Fibroblast of peridontal ligament (primary cell): ENCODE measurements around the gene TTC28.
"Not testable (repeated sequence)": the region's sequence is repeated elsewhere in the genome, so short reads cannot be mapped to it uniquely, and the experiment has no call there.

Experiments used
- DNase-seq: peaks from one replicate; pipeline ENCODE4 v3.0.0-alpha.2; 2010; ENCODE audit errors: extremely low read depth

The TTC28 gene

GRCh38 chr22:28604966-28605761, 74.5 kb downstream of the TTC28 start:
- peak; percentile 28 for DNase-seq

GRCh38 chr22:28601915-28602314, 77.7 kb downstream of the TTC28 start:
- no peak for DNase-seq

DNA sequence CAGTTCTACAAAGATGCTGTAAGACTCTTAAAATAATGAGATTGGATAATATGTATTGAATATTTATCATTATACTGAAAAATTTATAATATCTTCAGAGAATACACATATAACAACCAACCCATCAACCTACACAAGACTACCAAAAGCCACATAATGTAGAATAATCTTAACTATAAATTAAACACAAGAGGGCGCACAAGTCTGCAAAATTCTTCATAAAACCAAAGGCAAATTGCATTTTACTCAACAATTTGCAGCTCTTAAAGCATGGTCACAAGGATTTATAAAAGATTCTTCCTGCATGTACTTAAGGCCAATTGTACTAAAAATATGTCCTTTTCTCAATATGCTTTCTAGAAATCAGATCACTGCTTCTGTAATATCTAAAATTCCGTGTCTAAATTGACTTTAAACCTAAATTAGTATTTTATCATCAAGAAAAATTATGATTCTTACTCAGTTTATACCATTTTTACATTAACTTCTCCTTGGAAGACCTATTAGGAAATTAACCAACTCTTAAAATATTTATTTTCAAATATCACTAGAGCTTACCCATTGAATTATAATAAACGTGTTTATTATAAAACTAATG, 79.0 kb downstream of the TTC28 start:
- peak; percentile 88 for DNase-seq

DNA sequence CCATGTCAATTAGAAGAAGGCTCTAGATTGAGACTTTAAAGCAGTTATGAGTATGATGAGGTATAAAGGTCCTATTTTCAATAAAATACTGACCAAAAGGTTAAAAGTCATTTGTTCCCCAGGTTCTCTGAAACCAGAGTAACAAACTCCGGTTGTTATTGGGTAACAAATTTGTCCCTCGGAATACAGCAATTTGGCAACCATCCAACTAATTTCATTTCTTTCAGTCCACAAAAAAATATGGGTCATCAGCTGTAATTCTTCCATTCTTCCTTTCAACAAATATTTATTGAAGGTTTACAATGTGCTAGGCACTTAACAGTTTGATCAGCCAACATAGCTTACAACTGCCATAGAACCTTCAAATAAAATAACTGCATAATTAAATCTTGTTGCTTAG, 79.9 kb downstream of the TTC28 start:
- DNase-seq, result no peak

DNA sequence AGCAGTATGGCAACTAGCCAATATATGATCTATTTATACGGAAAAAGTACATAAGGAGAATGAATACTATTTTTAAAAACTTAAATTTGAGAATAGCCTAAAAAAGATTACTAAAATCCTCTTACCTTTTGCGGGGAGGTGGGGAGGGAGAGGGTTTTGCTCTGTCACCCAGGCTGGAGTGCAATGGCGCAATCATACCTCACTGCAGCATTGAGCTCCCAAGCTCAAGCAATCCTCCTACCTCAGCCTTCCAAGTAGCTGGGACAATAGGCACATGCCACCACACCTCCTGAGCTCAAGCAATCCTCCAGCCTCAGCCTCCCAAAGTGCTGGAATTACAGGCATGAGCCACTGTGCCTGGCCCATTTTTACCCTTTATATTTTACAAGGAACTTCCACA, 82.0 kb downstream of the TTC28 start:
- DNase-seq, result no peak

GRCh38 chr22:28594797-28595462, 84.7 kb downstream of the TTC28 start:
- DNase-seq, result peak; percentile 90

- DNase-seq, result peak; percentile 40
Measured at GRCh38 chr22:28594076-28594796, 85.4 kb downstream of the TTC28 start.

DNA sequence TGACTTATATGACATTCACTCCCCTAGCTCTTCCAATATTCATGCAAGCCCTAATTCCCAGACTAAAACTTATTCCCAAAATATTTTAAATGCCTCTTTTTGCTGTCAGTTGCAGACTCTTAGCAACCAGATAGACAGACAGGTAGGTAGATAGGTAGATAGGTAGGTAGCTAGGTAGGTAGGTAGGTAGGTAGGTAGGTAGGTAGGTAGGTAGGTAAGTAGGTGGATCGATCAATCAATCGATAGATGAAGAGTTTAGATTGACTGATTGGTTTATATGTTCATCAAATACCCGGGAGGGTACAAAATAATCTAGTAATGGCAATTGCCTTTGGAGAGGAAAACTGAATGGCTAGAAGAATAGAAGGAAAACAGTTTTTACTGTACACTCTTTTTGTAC, 86.3 kb downstream of the TTC28 start:
- no peak for DNase-seq

DNA sequence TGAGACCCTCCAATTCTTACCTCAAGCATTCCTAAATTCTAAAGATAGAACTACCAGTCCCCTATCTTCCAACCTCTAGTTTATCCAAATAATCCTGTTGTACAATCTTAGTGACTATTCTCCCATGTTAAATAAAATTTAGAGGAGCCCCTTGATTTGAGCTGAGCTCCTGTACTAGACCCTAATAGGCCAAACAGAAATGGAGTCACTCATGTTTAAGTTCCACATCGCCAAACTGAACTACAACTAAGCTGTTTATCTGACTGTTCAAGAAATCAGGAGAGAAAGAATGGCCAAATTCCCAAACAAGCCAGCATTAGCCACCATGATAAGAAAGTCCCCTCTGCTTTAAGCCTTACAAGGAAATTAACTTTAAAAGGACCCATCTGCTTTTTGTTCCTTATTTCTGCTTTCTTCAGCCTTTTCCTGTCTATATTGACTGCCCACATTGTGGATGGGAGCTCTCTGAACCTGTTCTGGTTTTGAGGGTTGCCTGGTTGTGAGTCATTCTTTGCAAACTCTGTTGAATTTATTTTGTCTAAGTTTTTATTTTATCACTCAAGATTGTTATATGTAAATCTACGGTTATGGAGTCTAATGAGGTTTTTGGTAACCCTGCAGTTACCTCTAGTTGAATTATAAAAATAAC, 90.4 kb downstream of the TTC28 start:
- DNase-seq, result no peak

GRCh38 chr22:28585324-28585723, 94.3 kb downstream of the TTC28 start:
- no peak for DNase-seq

GRCh38 chr22:28582806-28583205, 96.8 kb downstream of the TTC28 start:
- peak; percentile 91 for DNase-seq

GRCh38 chr22:28581016-28581415, 98.6 kb downstream of the TTC28 start:
- no peak for DNase-seq

DNA sequence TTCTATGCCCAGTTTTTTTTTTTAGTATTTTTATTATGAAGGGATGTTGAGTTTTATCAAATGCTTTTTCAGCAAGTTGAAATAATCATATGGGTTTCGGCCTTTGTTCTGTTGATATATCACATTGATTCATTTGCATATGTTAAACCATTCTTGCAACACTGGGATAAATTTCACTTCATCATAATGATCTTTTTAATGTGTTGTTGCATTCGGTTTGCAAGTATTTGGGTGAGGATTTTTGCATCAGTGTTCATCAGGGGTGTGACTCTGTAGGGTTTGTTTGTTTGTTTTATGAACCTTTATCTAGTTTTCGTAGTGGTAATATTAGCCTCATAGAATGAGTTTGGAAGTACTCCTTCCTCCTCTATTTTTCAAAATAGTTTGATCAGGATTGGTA, 103.5 kb downstream of the TTC28 start:
- no peak for DNase-seq

DNA sequence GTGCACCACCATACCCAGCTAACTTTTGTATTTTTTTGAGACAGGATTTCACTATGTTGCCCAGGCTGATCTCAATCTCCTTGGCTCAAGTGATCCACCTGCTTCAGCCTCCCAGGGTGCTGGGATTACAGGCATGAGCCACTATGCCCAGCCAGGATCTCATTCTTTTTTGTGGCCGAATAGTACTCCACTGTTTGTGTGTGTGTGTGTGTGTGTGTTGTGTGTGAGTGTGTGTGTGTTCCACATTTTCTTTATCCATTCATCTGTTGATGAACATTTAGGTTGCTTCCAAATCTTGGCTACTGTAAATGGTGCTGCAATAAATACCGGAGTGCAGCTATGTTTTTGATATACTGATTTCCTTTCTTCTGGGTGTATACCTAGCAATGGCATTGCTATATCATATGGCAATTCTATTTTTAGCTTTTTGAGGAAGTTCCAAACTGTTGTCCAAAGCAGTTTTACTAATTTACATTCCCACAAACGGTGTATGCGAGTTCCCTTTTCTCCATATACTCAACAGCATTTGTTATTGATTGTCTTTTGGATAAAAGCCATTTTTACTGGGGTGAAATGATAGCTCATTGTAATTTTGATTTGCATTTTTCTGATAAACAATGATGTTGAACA, 105.4 kb downstream of the TTC28 start:
- DNase-seq, result peak; percentile 12

DNA sequence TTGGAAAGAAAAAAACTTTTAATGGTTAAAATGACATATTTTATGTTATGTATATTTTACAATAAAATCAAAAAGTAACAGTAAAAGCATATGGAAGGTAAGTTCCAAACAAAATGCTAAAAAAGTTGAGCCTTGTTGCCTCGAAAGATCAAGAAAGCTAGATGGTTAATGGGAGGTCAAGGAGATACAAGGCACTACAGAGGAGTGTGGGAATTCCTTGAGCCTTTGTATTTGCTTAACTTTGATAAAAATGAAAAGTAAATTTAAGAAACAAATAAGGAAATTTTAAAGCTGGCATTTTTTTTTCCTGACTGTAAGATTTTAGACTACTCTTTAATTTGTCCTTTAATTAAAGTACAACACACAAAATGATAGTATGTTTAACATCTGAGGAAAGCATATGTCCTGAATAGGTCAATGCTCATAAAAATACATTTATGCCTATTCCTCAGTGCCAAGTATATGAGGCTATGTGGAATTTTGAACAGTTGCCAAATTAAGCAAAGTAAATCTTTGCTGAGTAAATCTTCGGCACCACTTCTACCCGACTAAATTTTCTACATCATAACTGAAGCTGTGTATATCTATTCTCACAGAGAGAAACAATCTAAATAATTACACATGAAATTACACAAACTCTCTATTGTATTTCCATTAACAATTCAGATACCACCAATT, 108.8 kb downstream of the TTC28 start:
- peak; percentile 8 for DNase-seq

DNA sequence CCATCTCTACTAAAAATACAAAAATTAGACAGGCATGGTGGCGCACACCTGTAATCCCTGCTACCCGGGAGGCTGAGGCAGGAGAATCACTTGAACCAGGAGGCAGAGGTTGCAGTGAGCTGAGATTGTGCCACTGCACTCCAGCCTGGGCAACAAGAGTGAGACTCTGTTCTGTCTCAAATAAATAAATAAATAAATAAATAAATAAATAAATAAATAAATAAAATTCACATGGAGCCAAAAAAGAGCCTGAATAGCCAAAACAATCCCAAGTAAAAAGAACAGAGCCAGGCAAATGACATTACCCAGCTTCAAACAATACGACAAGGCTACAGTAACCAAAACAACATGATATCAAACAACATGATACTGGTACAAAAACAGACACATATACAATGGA, 110.7 kb downstream of the TTC28 start:
- not testable (repeated sequence) for DNase-seq

DNA sequence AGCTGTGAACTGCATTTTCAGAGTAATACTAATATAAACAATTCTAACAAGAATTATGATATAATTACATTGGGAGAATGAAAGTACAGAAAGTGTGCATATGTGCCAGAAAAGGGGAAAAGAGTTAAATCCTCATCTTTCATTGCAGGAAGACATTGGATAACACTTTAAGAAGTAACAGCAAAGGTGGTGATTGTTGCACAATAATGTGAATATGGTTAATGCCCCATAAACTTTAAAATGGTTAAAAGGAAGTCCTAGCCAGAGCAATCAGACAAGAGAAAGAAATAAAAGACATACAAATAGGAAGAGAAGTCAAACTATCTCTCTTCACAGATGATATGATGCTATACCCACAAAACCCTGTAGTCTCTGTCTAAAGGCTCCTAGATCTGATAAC, 111.5 kb downstream of the TTC28 start:
- DNase-seq, result no peak

DNA sequence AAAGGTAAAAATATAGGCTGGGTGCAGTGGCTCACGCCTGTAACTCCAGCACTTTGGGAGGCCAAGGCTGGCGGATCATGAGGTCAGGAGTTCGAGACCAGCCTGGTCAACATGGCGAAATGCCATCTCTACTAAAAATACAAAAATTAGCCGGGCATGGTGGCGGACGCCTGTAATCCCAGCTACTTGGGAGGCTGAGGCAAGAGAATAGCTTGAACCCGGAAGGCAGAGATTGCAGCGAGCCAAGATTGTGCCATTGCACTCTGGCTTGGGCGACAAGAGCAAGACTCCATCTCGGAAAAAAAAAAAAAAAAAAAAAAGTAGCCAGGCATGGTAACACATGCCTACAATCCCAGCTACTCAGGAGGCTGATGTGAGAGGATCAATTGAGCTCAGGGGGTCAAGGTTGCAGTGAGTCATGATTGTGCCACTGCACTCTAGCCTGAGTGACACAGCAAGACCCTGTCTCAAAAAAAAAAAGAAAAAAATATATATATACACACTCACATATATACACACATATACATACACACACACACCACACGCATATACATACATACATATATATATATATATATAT, 112.6 kb downstream of the TTC28 start:
- not testable (repeated sequence) for DNase-seq

- DNase-seq, result no peak
Measured at GRCh38 chr22:28563636-28564035, 116.0 kb downstream of the TTC28 start.

DNA sequence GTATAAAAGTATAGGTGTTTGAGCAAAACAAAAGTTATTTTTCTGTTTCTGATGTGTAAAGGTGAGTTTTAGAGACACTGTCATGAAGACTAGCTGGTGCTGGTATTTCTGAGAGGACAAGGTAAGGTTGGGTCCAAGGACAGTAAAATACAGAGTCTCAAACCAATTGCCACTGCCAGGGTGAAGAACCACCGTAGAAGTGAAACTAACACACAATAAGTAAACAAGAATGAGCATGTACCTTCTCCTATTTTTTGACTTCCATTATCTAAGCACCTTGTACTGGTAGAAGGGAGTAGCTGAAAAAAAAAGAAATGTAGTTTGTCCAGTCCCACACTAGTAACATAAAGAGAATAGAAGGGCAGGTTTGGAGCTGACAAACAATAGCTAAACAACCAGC, 117.3 kb downstream of the TTC28 start:
- DNase-seq, result no peak
